Measurements from ENCODE around the gene CARHSP1. TPM values are rescaled to one million over a fixed set of nuclear protein-coding genes. Genes with fewer than 3 reads are reported as not detected.

CARHSP1 gene
- total and polyA plus RNA-seq, 7 donors = 32.1 to 154 (median 79.5) TPM

DNA sequence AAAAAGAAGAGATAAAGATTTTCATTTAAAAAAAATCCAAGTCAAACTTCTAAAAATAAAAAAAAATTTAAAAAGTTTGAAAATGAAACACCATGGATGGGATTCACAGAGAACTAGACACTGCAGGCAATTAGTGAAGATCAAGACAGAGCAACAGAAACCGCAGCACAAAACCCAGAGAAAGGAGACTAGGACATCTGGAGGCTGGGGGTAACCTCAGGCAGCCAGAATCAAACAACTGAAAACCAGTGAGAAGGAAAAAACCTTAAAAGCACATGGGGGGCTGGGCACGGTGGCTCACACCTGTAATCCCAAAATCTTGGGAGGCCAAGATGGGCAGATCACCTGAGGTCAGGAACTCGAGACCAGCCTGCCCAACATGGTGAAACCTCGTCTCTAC is 44.0 kb upstream of the CARHSP1 start:
- WGBS, 2 donors = 83 to 87% methylated on average over 4 of the region's 4 CpGs
- H3K4me3 ChIP-seq = no peak overlapping the region
- no peak for DNase-seq
- no peaks in the 10 kb centered on the region for H3K4me1 ChIP-seq
- peaks cover 8 to 100% (median 49%) of the 10 kb centered on the region in 4 donors for H3K36me3 ChIP-seq
- H3K27ac ChIP-seq = no peak overlapping the region
- H3K9me3 ChIP-seq = no peaks in the 10 kb centered on the region
- no peak for TF ChIP-seq POLR2A (IDR thresholded peaks at IDR 0.05)
- TF ChIP-seq, protein P1, sequence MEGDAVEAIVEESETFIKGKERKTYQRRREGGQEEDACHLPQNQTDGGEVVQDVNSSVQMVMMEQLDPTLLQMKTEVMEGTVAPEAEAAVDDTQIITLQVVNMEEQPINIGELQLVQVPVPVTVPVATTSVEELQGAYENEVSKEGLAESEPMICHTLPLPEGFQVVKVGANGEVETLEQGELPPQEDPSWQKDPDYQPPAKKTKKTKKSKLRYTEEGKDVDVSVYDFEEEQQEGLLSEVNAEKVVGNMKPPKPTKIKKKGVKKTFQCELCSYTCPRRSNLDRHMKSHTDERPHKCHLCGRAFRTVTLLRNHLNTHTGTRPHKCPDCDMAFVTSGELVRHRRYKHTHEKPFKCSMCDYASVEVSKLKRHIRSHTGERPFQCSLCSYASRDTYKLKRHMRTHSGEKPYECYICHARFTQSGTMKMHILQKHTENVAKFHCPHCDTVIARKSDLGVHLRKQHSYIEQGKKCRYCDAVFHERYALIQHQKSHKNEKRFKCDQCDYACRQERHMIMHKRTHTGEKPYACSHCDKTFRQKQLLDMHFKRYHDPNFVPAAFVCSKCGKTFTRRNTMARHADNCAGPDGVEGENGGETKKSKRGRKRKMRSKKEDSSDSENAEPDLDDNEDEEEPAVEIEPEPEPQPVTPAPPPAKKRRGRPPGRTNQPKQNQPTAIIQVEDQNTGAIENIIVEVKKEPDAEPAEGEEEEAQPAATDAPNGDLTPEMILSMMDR (IDR thresholded peaks at IDR 0.05) = no peak
- TF ChIP-seq EP300 (IDR thresholded peaks at IDR 0.05) = no peak
- no peak for TF ChIP-seq POLR2AphosphoS5 (IDR thresholded peaks at IDR 0.05)
- H3K27me3 ChIP-seq = no peaks in the 10 kb centered on the region
- intact Hi-C loops (cut with DNase I) = no loop called here

DNA sequence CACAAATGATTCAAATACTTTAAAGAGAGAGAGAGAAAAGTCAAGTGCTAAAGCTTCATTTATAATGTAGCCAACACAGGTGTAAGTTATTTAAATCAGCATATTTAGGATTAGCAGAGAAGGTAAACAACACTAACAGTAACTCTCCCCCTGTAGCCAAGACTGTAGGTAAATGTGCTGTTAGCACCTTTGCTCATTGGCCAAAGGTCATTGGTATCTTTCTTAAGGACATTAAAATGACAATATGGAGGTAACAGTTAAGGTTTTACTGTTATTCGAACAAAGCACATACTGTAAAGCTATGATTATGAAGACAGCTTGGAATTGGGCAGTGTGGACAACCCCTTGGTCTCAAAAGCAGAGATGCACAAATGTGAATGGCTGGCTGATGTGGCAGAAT is 42.0 kb upstream of the CARHSP1 start:
- Histone ChIP-seq H3K4me3 (no peak overlapping the region), H3K27ac (no peak overlapping the region), H3K4me1 (no peaks in the 10 kb centered on the region), H3K9me3 (no peaks in the 10 kb centered on the region), H3K27me3 (no peaks in the 10 kb centered on the region), H3K36me3 (peaks cover 19 to 100% (median 57%) of the 10 kb centered on the region in 4 donors)
- intact Hi-C loops (cut with DNase I) = no loop called here
- WGBS, 2 donors = 22 to 78% methylated on average over 1 of the region's 1 CpG
- no peak for DNase-seq
- no peak for TF ChIP-seq EP300 (IDR thresholded peaks at IDR 0.05)
- no peak for TF ChIP-seq POLR2A (IDR thresholded peaks at IDR 0.05)
- no peak for TF ChIP-seq POLR2AphosphoS5 (IDR thresholded peaks at IDR 0.05)
- TF ChIP-seq, protein P1 (IDR thresholded peaks at IDR 0.05) = no peak

DNA sequence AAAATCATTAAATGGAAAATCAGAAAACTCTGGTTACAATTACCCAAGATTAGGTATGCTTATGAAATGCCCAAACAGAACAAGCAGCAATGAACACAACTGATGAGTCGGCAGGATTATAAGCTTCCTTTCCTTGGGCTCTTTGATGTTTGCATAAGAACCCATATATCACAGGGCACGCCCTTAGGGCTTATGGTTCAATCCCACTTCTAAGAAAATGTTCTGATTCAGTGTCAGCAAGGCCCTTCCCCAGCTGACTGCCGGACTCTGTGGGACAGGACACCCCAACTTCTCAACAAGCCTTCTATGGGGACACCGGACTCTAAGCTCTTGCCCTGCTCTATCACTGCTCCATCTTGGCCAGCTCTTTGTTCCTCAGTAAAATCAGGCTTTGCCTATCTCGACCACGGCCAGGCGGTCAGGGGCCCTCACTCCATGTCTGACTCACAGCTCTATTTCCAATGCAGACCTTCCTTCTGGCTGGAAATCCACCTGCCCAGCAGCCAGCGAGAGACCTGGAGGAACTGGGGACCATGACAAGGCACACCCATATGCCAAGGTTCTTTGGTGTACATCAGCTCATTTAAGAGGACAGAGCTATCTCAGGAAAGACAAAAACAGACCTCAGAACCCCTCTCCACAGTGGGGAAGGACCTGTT is 40.1 kb upstream of the CARHSP1 start:
- Histone ChIP-seq H3K27me3 (no peaks in the 10 kb centered on the region), H3K9me3 (no peaks in the 10 kb centered on the region), H3K27ac (no peak overlapping the region), H3K4me1 (no peaks in the 10 kb centered on the region), H3K36me3 (peaks cover 35 to 100% (median 61%) of the 10 kb centered on the region in 4 donors), H3K4me3 (no peak overlapping the region)
- TF ChIP-seq POLR2AphosphoS5 (IDR thresholded peaks at IDR 0.05) (no peak), EP300 (IDR thresholded peaks at IDR 0.05) (no peak), POLR2A (IDR thresholded peaks at IDR 0.05) (no peak)
- TF ChIP-seq, protein P1 (IDR thresholded peaks at IDR 0.05) = no peak
- WGBS, 2 donors = 51 to 73% methylated on average over 8 of the region's 8 CpGs
- intact Hi-C loops (cut with DNase I) = no loop called here
- no peak for DNase-seq

DNA sequence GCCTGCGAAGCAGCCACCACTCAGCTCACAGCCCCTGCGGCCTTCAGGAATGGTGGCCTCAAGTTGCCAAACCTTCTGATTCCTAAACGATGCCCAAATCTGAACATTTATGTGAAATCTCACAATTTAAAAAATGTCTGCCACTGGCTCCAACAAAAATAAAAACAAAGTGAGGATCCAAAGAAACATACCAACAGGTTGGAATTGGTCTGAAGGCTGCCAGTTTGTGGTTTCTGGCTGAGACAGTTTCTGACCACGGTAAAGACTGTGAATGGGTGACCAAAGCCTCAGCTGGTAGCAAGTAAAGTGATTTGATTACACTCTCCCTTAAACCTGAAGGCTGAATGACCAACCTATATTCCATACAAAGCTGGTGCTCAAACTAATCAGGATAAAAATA is 38.3 kb upstream of the CARHSP1 start:
- intact Hi-C loops (cut with DNase I) = no loop called here
- WGBS, 2 donors = 83 to 89% methylated on average over 4 of the region's 4 CpGs
- TF ChIP-seq POLR2A (IDR thresholded peaks at IDR 0.05) = no peak
- TF ChIP-seq, protein P1 (IDR thresholded peaks at IDR 0.05) = no peak
- no peak for TF ChIP-seq EP300 (IDR thresholded peaks at IDR 0.05)
- no peak for TF ChIP-seq POLR2AphosphoS5 (IDR thresholded peaks at IDR 0.05)
- peaks cover 35 to 100% (median 67%) of the 10 kb centered on the region in 4 donors for H3K36me3 ChIP-seq
- H3K4me1 ChIP-seq = no peaks in the 10 kb centered on the region
- no peak for DNase-seq
- no peak overlapping the region for H3K4me3 ChIP-seq
- no peaks in the 10 kb centered on the region for H3K9me3 ChIP-seq
- H3K27ac ChIP-seq = no peak overlapping the region
- H3K27me3 ChIP-seq = no peaks in the 10 kb centered on the region
